T-cell (primary cell): ENCODE measurements around the gene CTPS1. TPM values are rescaled to one million over a fixed set of nuclear protein-coding genes. Genes with fewer than 3 reads are reported as not detected.

Experiments
- ATAC-seq, 4 experiments: fragments of 200-7000 bp in 3 of 4; fragments of 150-1000 bp in 1 of 4; cut with Tn5 transposase; replicated peaks in 1 of 4; 1 replicate in 3 of 4; 2 replicates in 1 of 4; pipeline ENCODE4 v1.10.0; 2021; ENCODE audit warnings: moderate library complexity in 3 of 4, mild to moderate bottlenecking in 2 of 4, moderate number of reproducible peaks in 1 of 4
- CTCF ChIA-PET, 2 donors: fragments of 300-600 bp; sonication (Branson Sonifier 250); formaldehyde crosslinking; loops; one replicate each; lab custom pipeline; 2022; ENCODE audit warnings: antibody characterized with exemption in 2 of 2; lab: Charles Lee
- POLR2A ChIA-PET, 2 donors: fragments of 300-600 bp; sonication (Branson Sonifier 250); formaldehyde crosslinking; loops; one replicate each; lab custom pipeline; 2022; ENCODE audit warnings: antibody characterized with exemption in 2 of 2; lab: Charles Lee
- DNase-seq, 35 experiments: peaks; one replicate each; pipeline versions ENCODE4 v3.0.0 to v3.0.0-alpha.2; 2013 to 2023
- H3K27ac ChIP-seq: one replicate; pipeline ENCODE4 v1.5.1; 2013; ENCODE audit warnings: low read length
- H3K27me3 ChIP-seq, 2 experiments: replicated peaks in 1 of 2; 1 replicate in 1 of 2; 2 replicates in 1 of 2; pipeline versions ENCODE4 v1.6.1 to v1.7.0; 2013; ENCODE audit warnings: low read length in 1 of 2, mixed read lengths in 1 of 2; ENCODE audit not compliant: control insufficient read depth in 2 of 2, insufficient read depth in 2 of 2; ENCODE audit errors: extremely low read depth in 1 of 2
- H3K36me3 ChIP-seq, 2 donors: 1 replicate in 1 of 2; 2 replicates in 1 of 2; pipeline versions ENCODE4 v1.6.1 to v1.7.0; 2013; ENCODE audit warnings: low read length in 1 of 2; ENCODE audit not compliant: control insufficient read depth in 2 of 2, insufficient read depth in 1 of 2; ENCODE audit errors: extremely low read depth in 1 of 2
- H3K4me1 ChIP-seq, 2 experiments: 1 replicate in 1 of 2; 2 replicates in 1 of 2; pipeline versions ENCODE4 v1.6.1 to v1.7.0; 2013; ENCODE audit warnings: low read length in 2 of 2, mixed read lengths in 1 of 2; ENCODE audit not compliant: insufficient read depth in 2 of 2, control insufficient read depth in 1 of 2; ENCODE audit errors: extremely low read depth in 1 of 2
- H3K4me3 ChIP-seq, 2 donors: 1 replicate in 1 of 2; 2 replicates in 1 of 2; pipeline versions ENCODE4 v1.5.1 to v1.7.0; 2013; ENCODE audit warnings: mild to moderate bottlenecking in 2 of 2, low read length in 1 of 2, moderate library complexity in 1 of 2; ENCODE audit not compliant: control insufficient read depth in 1 of 2; ENCODE audit errors: extremely low read depth in 1 of 2
- H3K9me3 ChIP-seq: 2 replicates; pipeline ENCODE4 v1.7.0; 2013
- H3K27ac Mint-ChIP-seq, 2 donors: one replicate each; pipeline ENCODE4 v1.8.0; 2020 to 2021; ENCODE audit warnings: mild to moderate bottlenecking in 2 of 2, mixed read lengths in 2 of 2
- H3K27me3 Mint-ChIP-seq, 2 donors: one replicate each; pipeline ENCODE4 v1.8.0; 2021 to 2022; ENCODE audit warnings: mixed read lengths in 2 of 2
- H3K36me3 Mint-ChIP-seq: one replicate; pipeline ENCODE4 v1.8.0; 2021; ENCODE audit warnings: mixed read lengths
- H3K4me1 Mint-ChIP-seq, 3 donors: one replicate each; pipeline ENCODE4 v1.8.0; 2020 to 2022; ENCODE audit warnings: mixed read lengths in 3 of 3, mild to moderate bottlenecking in 1 of 3
- H3K4me3 Mint-ChIP-seq, 3 donors: one replicate each; pipeline ENCODE4 v1.8.0; 2020 to 2022; ENCODE audit warnings: mild to moderate bottlenecking in 3 of 3, mixed read lengths in 3 of 3, moderate library complexity in 3 of 3
- H3K9me3 Mint-ChIP-seq, 3 donors: one replicate each; pipeline ENCODE4 v1.8.0; 2020 to 2022; ENCODE audit warnings: mixed read lengths in 3 of 3
- WGBS: methylation state at CpG from one replicate; pipeline ENCODE4 v1.1.5; 2013; ENCODE audit warnings: missing lambda C conversion rate; ENCODE audit not compliant: insufficient coverage; 5-methylcytosine and 5-hydroxymethylcytosine counted together
- total RNA-seq, 35 experiments: library from RNA in 6 of 35; stranded (reverse) in 6 of 35; fragments of 120-200 nt in 1 of 35; gene quantifications; one replicate each; pipeline versions ENCODE4 v1.2.1 to v1.2.4 and lab custom pipeline; 2013 to 2026

The CTPS1 gene
- total RNA-seq, 5 donors from 2014 or later (not counting 1 experiment from before 2014, with no cell fraction given), result 26.0 to 57.2 (median 29.1) TPM

DNA sequence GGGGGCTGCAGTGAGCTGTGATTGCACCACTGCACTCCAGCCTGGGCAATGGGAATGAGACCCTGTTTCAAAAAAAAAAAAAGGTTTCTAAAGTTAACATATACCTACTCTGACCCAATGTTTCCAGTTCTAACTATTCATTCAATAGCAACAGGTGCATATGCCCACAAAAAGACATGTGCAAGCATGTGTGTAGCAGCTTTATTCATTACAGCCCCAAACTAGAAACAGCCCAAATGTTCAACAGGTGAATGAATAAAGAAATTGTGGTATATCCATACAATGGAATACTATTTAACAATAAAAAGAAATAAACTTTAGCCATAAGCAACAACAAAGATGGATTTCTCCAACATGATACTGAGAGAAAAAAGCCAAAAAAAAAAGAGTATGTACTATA is 21.3 kb upstream of the CTPS1 start:
- no peak overlapping the region for H3K4me3 ChIP-seq
- POLR2A ChIA-PET, result interaction anchor here in 1 of 2 donors (0.7 kb wide), 1 partner anchor 1699 kb away, joined by 3 read pairs; no protein-coding TSS in a partner anchor
- no peaks in the 10 kb centered on the region for H3K36me3 ChIP-seq
- CTCF ChIA-PET, result interaction anchor here in 1 of 2 donors (0.6 kb wide), 1 partner anchor 226 kb away, joined by 4 read pairs; no protein-coding TSS in a partner anchor
- Mint-ChIP-seq H3K4me1 (no peaks in the 10 kb centered on the region), H3K9me3 (no peaks in the 10 kb centered on the region), H3K36me3 (no peaks in the 10 kb centered on the region), H3K4me3 (no peak overlapping the region), H3K27ac (no peak overlapping the region), H3K27me3 (peaks cover 0 to 18% of the 10 kb centered on the region in 2 donors)
- no peaks in the 10 kb centered on the region for H3K9me3 ChIP-seq
- no peak for DNase-seq
- ATAC-seq, result no peak
- peaks cover 2 to 7% of the 10 kb centered on the region in 2 experiments for H3K27me3 ChIP-seq
- H3K4me1 ChIP-seq, result no peaks in the 10 kb centered on the region
- H3K27ac ChIP-seq, result no peak overlapping the region

DNA sequence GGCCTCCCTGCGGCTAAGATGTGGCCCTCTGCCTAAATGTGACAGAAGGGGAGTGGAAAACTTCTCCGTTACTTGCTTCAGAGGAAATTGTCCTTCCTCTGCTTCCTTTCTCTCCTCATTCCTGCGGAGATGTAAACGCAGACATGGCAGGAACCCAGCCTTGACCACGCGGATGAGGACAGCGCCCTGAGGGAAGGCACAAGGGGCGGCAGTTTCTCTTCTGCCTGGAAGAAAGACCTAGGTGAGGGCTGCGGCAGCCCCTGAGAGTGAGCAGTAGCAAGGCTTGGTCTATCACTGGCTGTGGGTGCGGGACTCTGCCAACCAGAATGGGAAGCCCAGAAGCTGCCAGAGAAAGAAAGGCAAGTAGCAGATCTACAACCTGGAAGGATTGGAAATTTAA is 14.0 kb upstream of the CTPS1 start:
- Mint-ChIP-seq H3K27ac (no peak overlapping the region), H3K4me1 (no peaks in the 10 kb centered on the region), H3K9me3 (no peaks in the 10 kb centered on the region), H3K36me3 (no peaks in the 10 kb centered on the region), H3K27me3 (no peaks in the 10 kb centered on the region), H3K4me3 (no peak overlapping the region)
- Histone ChIP-seq H3K4me1 (no peaks in the 10 kb centered on the region), H3K27me3 (no peaks in the 10 kb centered on the region), H3K27ac (no peak overlapping the region), H3K9me3 (no peaks in the 10 kb centered on the region), H3K36me3 (no peaks in the 10 kb centered on the region), H3K4me3 (no peak overlapping the region)
- WGBS, result 84% methylated on average over 7 of the region's 10 CpGs
- ChIA-PET POLR2A (no interaction called here), CTCF (no interaction called here)
- ATAC-seq, result no peak
- DNase-seq, result no peak

DNA sequence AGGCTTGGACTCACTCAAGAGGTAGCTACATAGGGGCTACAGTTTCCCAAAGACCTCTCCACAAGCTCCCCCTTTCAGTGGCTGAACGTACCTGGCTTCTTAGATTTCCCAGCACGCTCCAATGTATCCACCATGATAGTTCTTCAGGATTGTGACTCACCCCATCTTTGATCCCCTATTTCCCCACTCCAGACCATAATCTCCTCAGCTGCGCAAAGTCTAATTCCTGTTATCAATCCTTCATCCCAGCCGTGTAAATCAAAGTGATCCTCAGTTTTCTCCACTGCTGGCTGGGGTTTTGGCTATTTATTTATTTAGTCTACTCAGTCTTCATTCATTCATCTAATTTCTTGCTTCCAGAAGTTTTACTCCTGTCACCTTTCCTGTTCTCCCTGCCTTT is 13.1 kb upstream of the CTPS1 start:
- no peaks in the 10 kb centered on the region for H3K4me1 ChIP-seq
- no peaks in the 10 kb centered on the region for H3K9me3 ChIP-seq
- DNase-seq, result no peak
- POLR2A ChIA-PET, result no interaction called here
- Mint-ChIP-seq H3K36me3 (no peaks in the 10 kb centered on the region), H3K4me3 (no peak overlapping the region), H3K27ac (no peak overlapping the region), H3K27me3 (no peaks in the 10 kb centered on the region), H3K4me1 (no peaks in the 10 kb centered on the region), H3K9me3 (no peaks in the 10 kb centered on the region)
- no peaks in the 10 kb centered on the region for H3K36me3 ChIP-seq
- no peak for ATAC-seq
- H3K27me3 ChIP-seq, result no peaks in the 10 kb centered on the region
- 48% methylated on average over 2 of the region's 4 CpGs for WGBS
- H3K27ac ChIP-seq, result no peak overlapping the region
- no peak overlapping the region for H3K4me3 ChIP-seq
- CTCF ChIA-PET, result no interaction called here

DNA sequence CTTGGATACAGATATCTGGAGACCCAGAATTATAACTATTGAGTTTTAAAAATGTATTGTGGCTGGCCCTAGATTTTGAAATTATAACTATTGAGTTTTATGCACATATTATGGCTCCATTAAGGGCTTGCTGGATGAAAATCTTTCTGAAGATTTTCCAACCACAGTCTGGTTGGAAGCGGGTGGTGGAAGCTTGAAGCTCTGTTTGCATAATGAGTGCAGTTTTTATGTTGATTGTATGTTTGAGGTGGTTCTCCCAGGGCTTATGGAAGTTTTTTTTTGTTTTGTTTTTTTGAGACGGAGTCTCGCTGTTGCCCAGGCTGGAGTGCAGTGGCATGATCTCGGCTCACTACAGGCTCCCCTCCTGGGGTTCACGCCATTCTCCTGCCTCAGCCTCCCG is 10.1 kb upstream of the CTPS1 start:
- no peaks in the 10 kb centered on the region for H3K4me1 ChIP-seq
- POLR2A ChIA-PET, result no interaction called here
- Mint-ChIP-seq H3K4me1 (no peaks in the 10 kb centered on the region), H3K36me3 (no peaks in the 10 kb centered on the region), H3K27ac (no peak overlapping the region), H3K27me3 (no peaks in the 10 kb centered on the region), H3K9me3 (no peaks in the 10 kb centered on the region), H3K4me3 (no peak overlapping the region)
- 89% methylated on average over 6 of the region's 6 CpGs for WGBS
- no peak for ATAC-seq
- no peak for DNase-seq
- H3K4me3 ChIP-seq, result no peak overlapping the region
- H3K36me3 ChIP-seq, result no peaks in the 10 kb centered on the region
- CTCF ChIA-PET, result interaction anchor here in 1 of 2 donors (0.6 kb wide), 1 partner anchor 1052 kb away, joined by 6 read pairs; no protein-coding TSS in a partner anchor
- no peaks in the 10 kb centered on the region for H3K9me3 ChIP-seq
- no peak overlapping the region for H3K27ac ChIP-seq
- H3K27me3 ChIP-seq, result no peaks in the 10 kb centered on the region

GRCh38 chr1:40971966-40972365 is 7.5 kb upstream of the CTPS1 start:
- ChIA-PET CTCF (interaction anchor here (0.7 to 1.3 kb wide), 2 partner anchors 21 to 24 kb away, joined by 3 read pairs; no protein-coding TSS in a partner anchor), POLR2A (no interaction called here)
- Histone ChIP-seq H3K4me1 (no peaks in the 10 kb centered on the region), H3K4me3 (no peak overlapping the region), H3K27ac (no peak overlapping the region), H3K36me3 (no peaks in the 10 kb centered on the region), H3K9me3 (no peaks in the 10 kb centered on the region), H3K27me3 (no peaks in the 10 kb centered on the region)
- Mint-ChIP-seq H3K27ac (no peak overlapping the region), H3K4me1 (no peaks in the 10 kb centered on the region), H3K9me3 (no peaks in the 10 kb centered on the region), H3K4me3 (no peak overlapping the region), H3K36me3 (no peaks in the 10 kb centered on the region), H3K27me3 (no peaks in the 10 kb centered on the region)
- DNase-seq, result no peak
- no CpG with 5 or more reads among the region's 1 CpG for WGBS
- no peak for ATAC-seq

- WGBS, result 25% methylated on average over 2 of the region's 2 CpGs
- no peaks in the 10 kb centered on the region for H3K27me3 Mint-ChIP-seq
- POLR2A ChIA-PET, result no interaction called here
These were observed 5.6 kb upstream of the CTPS1 start for GRCh38 chr1:40973912-40974311.

DNA sequence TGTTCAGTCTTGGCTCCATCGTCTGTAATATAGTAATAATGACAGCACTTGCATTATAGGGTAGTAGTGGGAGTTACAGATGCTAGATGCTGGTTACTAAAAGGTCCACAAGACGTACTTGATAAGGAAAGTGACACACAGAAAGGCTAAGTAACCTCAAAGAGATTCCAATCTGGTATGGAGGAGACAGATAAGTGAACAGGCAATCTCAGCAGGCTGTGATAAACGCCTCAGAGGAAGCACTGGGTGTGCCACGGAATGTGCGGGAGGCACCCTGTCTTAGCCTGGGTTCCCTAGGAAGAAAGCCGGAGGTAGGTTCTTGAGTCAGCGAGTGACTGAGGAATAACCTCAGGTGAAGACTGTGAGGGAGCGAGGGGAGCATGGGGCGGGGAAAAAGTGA is 4.6 kb upstream of the CTPS1 start:
- no peak for DNase-seq
- no peaks in the 10 kb centered on the region for H3K27me3 ChIP-seq
- Mint-ChIP-seq H3K4me3 (no peak overlapping the region), H3K36me3 (no peaks in the 10 kb centered on the region), H3K9me3 (no peaks in the 10 kb centered on the region), H3K4me1 (peaks cover 0 to 6% (median 2%) of the 10 kb centered on the region in 3 donors), H3K27me3 (no peaks in the 10 kb centered on the region), H3K27ac (no peak overlapping the region)
- 84% methylated on average over 6 of the region's 9 CpGs for WGBS
- no peak overlapping the region for H3K27ac ChIP-seq
- no peaks in the 10 kb centered on the region for H3K9me3 ChIP-seq
- no peak for ATAC-seq
- H3K36me3 ChIP-seq, result no peaks in the 10 kb centered on the region
- no peak overlapping the region for H3K4me3 ChIP-seq
- H3K4me1 ChIP-seq, result peaks cover 0 to 8% of the 10 kb centered on the region in 2 experiments
- ChIA-PET CTCF (interaction anchor here in 1 of 2 donors (0.6 to 1.1 kb wide), 2 partner anchors 24 to 26 kb away, joined by 3 to 4 read pairs; no protein-coding TSS in a partner anchor), POLR2A (no interaction called here)

More at GRCh38 chr1:40973912-40974311, 5.6 kb upstream of the CTPS1 start:
- Histone ChIP-seq H3K4me1 (peaks cover 0 to 3% of the 10 kb centered on the region in 2 experiments), H3K4me3 (no peak overlapping the region), H3K27ac (no peak overlapping the region), H3K9me3 (no peaks in the 10 kb centered on the region), H3K27me3 (no peaks in the 10 kb centered on the region), H3K36me3 (no peaks in the 10 kb centered on the region)
- no peaks in the 10 kb centered on the region for H3K36me3 Mint-ChIP-seq
- ATAC-seq (no peak), DNase-seq (no peak)
- CTCF ChIA-PET, result no interaction called here
- H3K4me3 Mint-ChIP-seq, result no peak overlapping the region
- no peaks in the 10 kb centered on the region for H3K9me3 Mint-ChIP-seq
- peaks cover 0 to 4% (median 2%) of the 10 kb centered on the region in 3 donors for H3K4me1 Mint-ChIP-seq
- H3K27ac Mint-ChIP-seq, result no peak overlapping the region
